ENCODE results near the gene DOCK3.

- TF ChIP-seq CTCF (conservative IDR thresholded peaks at IDR 0.05 in 1 of 2, IDR thresholded peaks at IDR 0.05 in 1 of 2; ENCODE audit: extremely low read depth in 1 of 2, insufficient read depth in 1 of 2, low read depth in 1 of 2, low read length in 2 of 2) = no peak
- no peak for TF ChIP-seq EZH2 (IDR thresholded peaks at IDR 0.05; ENCODE audit: borderline replicate concordance, low read length)
Observed at GRCh38 chr3:50630394-50630793, 44.3 kb upstream of the DOCK3 start.

Data from mammary epithelial cell (primary cell).